IPS-NIHi7 (cell line): ENCODE measurements around the gene ACSF2.
"Not testable (repeated sequence)": the region's sequence is repeated elsewhere in the genome, so short reads cannot be mapped to it uniquely, and the experiment has no call there.

Experiments
- DNase-seq: peaks from one replicate; pipeline ENCODE4 v3.0.0; 2012; ENCODE audit warnings: mixed read lengths; ENCODE audit errors: extremely low spot score

The ACSF2 gene

GRCh38 chr17:50464736-50465135, 38.7 kb downstream of the ACSF2 start:
- DNase-seq, result no peak

- DNase-seq, result no peak
These were observed 39.2 kb downstream of the ACSF2 start for GRCh38 chr17:50465171-50465570.

GRCh38 chr17:50465635-50466034, 39.6 kb downstream of the ACSF2 start:
- DNase-seq, result no peak

GRCh38 chr17:50466371-50467113, 40.5 kb downstream of the ACSF2 start:
- no peak for DNase-seq

- DNase-seq, result no peak
These were observed 41.3 kb downstream of the ACSF2 start for GRCh38 chr17:50467114-50467854.

- DNase-seq, result no peak
These were observed 41.9 kb downstream of the ACSF2 start for GRCh38 chr17:50467855-50468303.

- peak; percentile 59 for DNase-seq
These were observed 42.5 kb downstream of the ACSF2 start, which contains the start of gene CHAD for GRCh38 chr17:50468304-50469207. Gene CHAD, minus strand, starts transcription at chr17:50468880. Its CDS starts 67 bp downstream, at chr17:50468813.

- DNase-seq, result no peak
These were observed 43.2 kb downstream of the ACSF2 start for GRCh38 chr17:50469208-50469605.

- no peak for DNase-seq
These were observed 43.8 kb downstream of the ACSF2 start for GRCh38 chr17:50469671-50470305.

GRCh38 chr17:50470426-50470825, 44.4 kb downstream of the ACSF2 start:
- no peak for DNase-seq

GRCh38 chr17:50471009-50471905, 45.2 kb downstream of the ACSF2 start:
- DNase-seq, result no peak

- DNase-seq, result no peak
These were observed 46.3 kb downstream of the ACSF2 start for GRCh38 chr17:50472286-50472685.

- not testable (repeated sequence) for DNase-seq
These were observed 46.7 kb downstream of the ACSF2 start for GRCh38 chr17:50472761-50473161.

- no peak for DNase-seq
These were observed 47.9 kb downstream of the ACSF2 start for GRCh38 chr17:50473901-50474300.

GRCh38 chr17:50474523-50474922, 48.5 kb downstream of the ACSF2 start:
- no peak for DNase-seq

GRCh38 chr17:50475362-50475761, 49.3 kb downstream of the ACSF2 start:
- no peak for DNase-seq

- DNase-seq, result not testable (repeated sequence)
These were observed 49.9 kb downstream of the ACSF2 start for GRCh38 chr17:50475775-50476544.

GRCh38 chr17:50476545-50477315, 50.7 kb downstream of the ACSF2 start:
- DNase-seq, result no peak

GRCh38 chr17:50477976-50478375, 52.0 kb downstream of the ACSF2 start:
- DNase-seq, result no peak
